GM23338 (cell line): ENCODE measurements around the gene PRKAR1A. TPM values are rescaled to one million over a fixed set of nuclear protein-coding genes. Genes with fewer than 3 reads are reported as not detected.
A peak's percentile ranks its signal among the peaks of the same experiment; 100 is the strongest.

Experiments
- ATAC-seq: fragments of 200-7000 bp; cut with Tn5 transposase; 3 replicates; pipeline ENCODE4 v1.9.1; 2020
- DNase-seq: peaks from one replicate; pipeline ENCODE4 v3.0.0-alpha.2; 2015; ENCODE audit warnings: low spot score
- H2AFZ ChIP-seq: fragments of 200-600 bp; sonication (generic); 2 replicates; pipeline ENCODE4 v1.8.0; 2016; ENCODE audit warnings: antibody characterized with exemption, mild to moderate bottlenecking, moderate library complexity
- H3F3A ChIP-seq: fragments of 200-600 bp; sonication (generic); replicated peaks from 2 replicates; pipeline ENCODE4 v1.8.0; 2017; ENCODE audit warnings: antibody characterized with exemption, mixed run types, low read depth
- H3K27ac ChIP-seq: fragments of 200-600 bp; sonication (generic); 2 replicates; pipeline ENCODE4 v1.6.1; 2016; ENCODE audit warnings: low read depth
- H3K27me3 ChIP-seq: fragments of 200-600 bp; sonication (generic); 2 replicates; pipeline ENCODE4 v1.8.0; 2016; ENCODE audit warnings: mild to moderate bottlenecking, mixed run types, moderate library complexity; ENCODE audit not compliant: insufficient read depth
- H3K36me3 ChIP-seq: fragments of 200-600 bp; sonication (generic); 2 replicates; pipeline ENCODE4 v1.8.0; 2016; ENCODE audit warnings: mild to moderate bottlenecking; ENCODE audit not compliant: insufficient read depth
- H3K4me1 ChIP-seq: fragments of 200-600 bp; sonication (generic); 2 replicates; pipeline ENCODE4 v1.8.0; 2016; ENCODE audit warnings: mild to moderate bottlenecking, moderate library complexity; ENCODE audit not compliant: insufficient read depth
- H3K4me2 ChIP-seq: fragments of 200-600 bp; sonication (generic); 2 replicates; pipeline ENCODE4 v1.7.1; 2017; ENCODE audit warnings: mixed run types
- H3K4me3 ChIP-seq: fragments of 200-600 bp; sonication (generic); 2 replicates; pipeline ENCODE4 v1.6.1; 2016; ENCODE audit warnings: mixed run types
- H3K79me2 ChIP-seq: fragments of 200-600 bp; sonication (generic); replicated peaks from 2 replicates; pipeline ENCODE4 v1.8.0; 2017; ENCODE audit warnings: mild to moderate bottlenecking; ENCODE audit not compliant: insufficient read depth
- H3K9me2 ChIP-seq: fragments of 200-600 bp; sonication (generic); 2 replicates; pipeline ENCODE4 v1.8.0; 2017; ENCODE audit not compliant: insufficient read depth
- H4K20me1 ChIP-seq: fragments of 200-600 bp; sonication (generic); replicated peaks from 2 replicates; pipeline ENCODE4 v1.8.0; 2017; ENCODE audit warnings: mild to moderate bottlenecking; ENCODE audit not compliant: insufficient read depth
- H3K27ac Mint-ChIP-seq: 2 replicates; pipeline ENCODE4 v1.8.0; 2020; ENCODE audit warnings: inconsistent platforms, mild to moderate bottlenecking, moderate library complexity, mixed read lengths
- H3K27me3 Mint-ChIP-seq: 3 replicates; pipeline ENCODE4 v1.8.0; 2022; ENCODE audit warnings: low read depth, mild to moderate bottlenecking, moderate library complexity, mixed read lengths, inconsistent platforms; ENCODE audit not compliant: insufficient read depth, poor library complexity
- H3K36me3 Mint-ChIP-seq: 3 replicates; pipeline ENCODE4 v1.8.0; 2021; ENCODE audit warnings: low read depth, mild to moderate bottlenecking, inconsistent platforms, moderate library complexity, mixed read lengths
- H3K4me1 Mint-ChIP-seq: 3 replicates; pipeline ENCODE4 v1.8.0; 2020; ENCODE audit warnings: mild to moderate bottlenecking, inconsistent platforms, mixed read lengths
- H3K4me3 Mint-ChIP-seq: 3 replicates; pipeline ENCODE4 v1.8.0; 2021; ENCODE audit warnings: moderate library complexity, mild to moderate bottlenecking, inconsistent platforms, mixed read lengths
- H3K9me3 Mint-ChIP-seq: 3 replicates; pipeline ENCODE4 v1.8.0; 2020; ENCODE audit warnings: moderate library complexity, mild to moderate bottlenecking, inconsistent platforms, mixed read lengths
- CREB1 ChIP-seq: fragments of 250-450 bp; sonication (Bioruptor Pico); IDR thresholded peaks from 2 replicates; pipeline ENCODE4 v1.5.0; 2020; ENCODE audit warnings: low read depth, mild to moderate bottlenecking, moderate library complexity
- CTCF ChIP-seq, 2 experiments: fragments of 200-600 bp in 1 of 2; sonication (generic) in 1 of 2; conservative IDR thresholded peaks; 2 replicates each; pipeline versions ENCODE4 v1.5.1 to v1.6.1; 2016 to 2017; ENCODE audit warnings: antibody characterized with exemption in 2 of 2, low read depth in 2 of 2, mild to moderate bottlenecking in 2 of 2, moderate library complexity in 1 of 2
- EZH2phosphoT487 ChIP-seq: fragments of 200-600 bp; sonication (generic); IDR thresholded peaks from one replicate; pipeline ENCODE4 v1.8.1; 2018; ENCODE audit warnings: antibody characterized with exemption; ENCODE audit not compliant: unreplicated experiment
- ZNF462 ChIP-seq: fragments of 250-450 bp; sonication (Bioruptor Pico); IDR thresholded peaks from 2 replicates; pipeline ENCODE4 v1.5.0; 2020; ENCODE audit warnings: mild to moderate bottlenecking, moderate library complexity
- polyA plus RNA-seq: library from polyadenylated mRNA; unstranded; fragments of >200 nt; fragmentation: Nextera tagmentation; extraction: Ambion mirVana; gene quantifications from 2 replicates; pipeline ENCODE4 v1.2.1, GENCODE V29; 2016
- total RNA-seq: library from RNA; depleted of rRNA; stranded (reverse); fragments of >200 nt; shearing (Covaris generic); gene quantifications from 2 replicates; pipeline ENCODE4 v1.2.3, GENCODE V29; 2014

PRKAR1A gene
- total and polyA plus RNA-seq, 2 experiments from 2014 or later, result 90.1 to 100 TPM

GRCh38 chr17:68509141-68510057, 2.8 kb upstream of the PRKAR1A start:
- Histone ChIP-seq H3K4me2 (no peak overlapping the region), H3K79me2 (peaks cover 18% of the 10 kb centered on the region), H3K4me1 (peaks cover 22% of the 10 kb centered on the region), H3K27me3 (no peaks in the 10 kb centered on the region), H3K36me3 (no peaks in the 10 kb centered on the region), H3K9me2 (peaks cover 7% of the 10 kb centered on the region; the same call in 1 of the 2 replicates), H3K4me3 (no peak overlapping the region), H2AFZ (no peak overlapping the region), H3K27ac (no peak overlapping the region), H3F3A (0 out of 2 replicates have a peak, but pooled peaks cover 3% of the 10 kb centered on the region), H4K20me1 (peaks cover 11% of the 10 kb centered on the region)
- Mint-ChIP-seq H3K36me3 (no peaks in the 10 kb centered on the region), H3K4me3 (no peak overlapping the region), H3K9me3 (no peaks in the 10 kb centered on the region), H3K27ac (no peak overlapping the region), H3K4me1 (peaks cover 17% of the 10 kb centered on the region), H3K27me3 (peaks cover 6% of the 10 kb centered on the region)
- DNase-seq (no peak), ATAC-seq (no peak)
- no peak for TF ChIP-seq EZH2phosphoT487

- no peaks in the 10 kb centered on the region for H3K27me3 ChIP-seq
- DNase-seq, result no peak
- peaks cover 7% of the 10 kb centered on the region; the same call in 1 of the 2 replicates for H3K9me2 ChIP-seq
- peaks cover 8% of the 10 kb centered on the region for H3K27me3 Mint-ChIP-seq
- H3K36me3 Mint-ChIP-seq, result peaks cover 16% of the 10 kb centered on the region
- peak overlapping the region; percentile 93 for H3K4me2 ChIP-seq
- H4K20me1 ChIP-seq, result peaks cover 18% of the 10 kb centered on the region
- 0 out of 2 replicates have a peak, but pooled peaks cover 3% of the 10 kb centered on the region for H3F3A ChIP-seq
- peak overlapping the region; percentile 97 for H2AFZ ChIP-seq
- peaks cover 12% of the 10 kb centered on the region; the same call in 1 of the 2 replicates for H3K36me3 ChIP-seq
- H3K27ac ChIP-seq, result peak overlapping the region; percentile 97
- H3K79me2 ChIP-seq, result peaks cover 37% of the 10 kb centered on the region
- H3K4me3 ChIP-seq, result peak overlapping the region; percentile 91
- peak overlapping the region; percentile 94 for H3K4me3 Mint-ChIP-seq
- H3K4me1 Mint-ChIP-seq, result peaks cover 27% of the 10 kb centered on the region
- TF ChIP-seq CREB1 (CRISPR knock-in tag) (no peak), CTCF (conservative IDR thresholded peaks at IDR 0.05; ENCODE audit: low read depth in 2 of 2) (0 out of 4 replicates have a peak, but pooled peaks of 1 of the 2 experiments have one; percentile 5)
- no peaks in the 10 kb centered on the region for H3K9me3 Mint-ChIP-seq
- H3K4me1 ChIP-seq, result peaks cover 26% of the 10 kb centered on the region
- H3K27ac Mint-ChIP-seq, result peak overlapping the region; percentile 84
- no peak for ATAC-seq
Observed at GRCh38 chr17:68511254-68511670, 968 bp upstream of the PRKAR1A start.

GRCh38 chr17:68511671-68512246, 471 bp upstream of the PRKAR1A start:
- H3K27ac Mint-ChIP-seq, result peak overlapping the region; percentile 98
- H3K4me1 Mint-ChIP-seq, result peaks cover 27% of the 10 kb centered on the region
- Histone ChIP-seq H3K9me2 (peaks cover 5% of the 10 kb centered on the region; the same call in 1 of the 2 replicates), H2AFZ (peak overlapping the region; percentile 99), H3K4me2 (peak overlapping the region; percentile 93), H3K4me1 (peaks cover 26% of the 10 kb centered on the region), H3K79me2 (peaks cover 42% of the 10 kb centered on the region), H4K20me1 (peaks cover 18% of the 10 kb centered on the region), H3K27me3 (no peaks in the 10 kb centered on the region), H3K27ac (peak overlapping the region; percentile 97), H3F3A (0 out of 2 replicates have a peak, but pooled peaks cover 3% of the 10 kb centered on the region), H3K36me3 (peaks cover 17% of the 10 kb centered on the region; the same call in 1 of the 2 replicates), H3K4me3 (peak overlapping the region; percentile 91)
- peaks cover 2% of the 10 kb centered on the region; the same call in 1 of the 3 replicates for H3K9me3 Mint-ChIP-seq
- peaks cover 8% of the 10 kb centered on the region for H3K27me3 Mint-ChIP-seq
- ATAC-seq (peak; percentile 65), DNase-seq (peak; percentile 83)
- H3K36me3 Mint-ChIP-seq, result peaks cover 20% of the 10 kb centered on the region
- H3K4me3 Mint-ChIP-seq, result peak overlapping the region; percentile 94
- no peak for TF ChIP-seq ZNF462 (CRISPR knock-in tag)
